Measurements from ENCODE around the gene AMFR.

- TF ChIP-seq POLR2AphosphoS5 (IDR thresholded peaks at IDR 0.05) (no peak), CTCF (IDR thresholded peaks at IDR 0.05) (no peak)
Observed at GRCh38 chr16:56362706-56363105, 62.6 kb downstream of the AMFR start.
